ENCODE data around the gene WWP2. TPM values are rescaled to one million over a fixed set of nuclear protein-coding genes. Genes with fewer than 3 reads are reported as not detected.

The WWP2 gene
- total RNA-seq, 1 donor from 2014 or later = 38.8 TPM

- H3K27me3 Mint-ChIP-seq = no peaks in the 10 kb centered on the region
These were observed 71.5 kb downstream of the WWP2 start for GRCh38 chr16:69833357-69834282.

GRCh38 chr16:69834807-69835466 lies 72.8 kb downstream of the WWP2 start:
- Mint-ChIP-seq H3K4me1 (ENCODE audit: unreplicated experiment) (peaks cover 38% of the 10 kb centered on the region), H3K4me3 (no peak overlapping the region), H3K27ac (no peak overlapping the region), H3K36me3 (peaks cover 5% of the 10 kb centered on the region), H3K9me3 (no peaks in the 10 kb centered on the region), H3K27me3 (no peaks in the 10 kb centered on the region)
- no peak for DNase-seq (ENCODE audit: extremely low spot score, unreplicated experiment)
- TF ChIP-seq, protein P1, sequence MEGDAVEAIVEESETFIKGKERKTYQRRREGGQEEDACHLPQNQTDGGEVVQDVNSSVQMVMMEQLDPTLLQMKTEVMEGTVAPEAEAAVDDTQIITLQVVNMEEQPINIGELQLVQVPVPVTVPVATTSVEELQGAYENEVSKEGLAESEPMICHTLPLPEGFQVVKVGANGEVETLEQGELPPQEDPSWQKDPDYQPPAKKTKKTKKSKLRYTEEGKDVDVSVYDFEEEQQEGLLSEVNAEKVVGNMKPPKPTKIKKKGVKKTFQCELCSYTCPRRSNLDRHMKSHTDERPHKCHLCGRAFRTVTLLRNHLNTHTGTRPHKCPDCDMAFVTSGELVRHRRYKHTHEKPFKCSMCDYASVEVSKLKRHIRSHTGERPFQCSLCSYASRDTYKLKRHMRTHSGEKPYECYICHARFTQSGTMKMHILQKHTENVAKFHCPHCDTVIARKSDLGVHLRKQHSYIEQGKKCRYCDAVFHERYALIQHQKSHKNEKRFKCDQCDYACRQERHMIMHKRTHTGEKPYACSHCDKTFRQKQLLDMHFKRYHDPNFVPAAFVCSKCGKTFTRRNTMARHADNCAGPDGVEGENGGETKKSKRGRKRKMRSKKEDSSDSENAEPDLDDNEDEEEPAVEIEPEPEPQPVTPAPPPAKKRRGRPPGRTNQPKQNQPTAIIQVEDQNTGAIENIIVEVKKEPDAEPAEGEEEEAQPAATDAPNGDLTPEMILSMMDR (conservative IDR thresholded peaks at IDR 0.05) = no peak

More at GRCh38 chr16:69833357-69834282, 71.5 kb downstream of the WWP2 start:
- TF ChIP-seq, protein P1 (conservative IDR thresholded peaks at IDR 0.05) = no peak
- Mint-ChIP-seq H3K36me3 (peaks cover 11% of the 10 kb centered on the region), H3K9me3 (no peaks in the 10 kb centered on the region), H3K27ac (peak overlapping the region; percentile 43), H3K4me3 (no peak overlapping the region), H3K4me1 (ENCODE audit: unreplicated experiment) (peaks cover 43% of the 10 kb centered on the region)
- no peak for DNase-seq (ENCODE audit: extremely low spot score, unreplicated experiment)

- no peaks in the 10 kb centered on the region for H3K9me3 Mint-ChIP-seq
- peaks cover 32% of the 10 kb centered on the region for H3K4me1 Mint-ChIP-seq (ENCODE audit: unreplicated experiment)
- H3K4me3 Mint-ChIP-seq = no peak overlapping the region
- peaks cover 5% of the 10 kb centered on the region for H3K36me3 Mint-ChIP-seq
- TF ChIP-seq, protein P1 (conservative IDR thresholded peaks at IDR 0.05) = no peak
- no peak overlapping the region for H3K27ac Mint-ChIP-seq
- H3K27me3 Mint-ChIP-seq = no peaks in the 10 kb centered on the region
- DNase-seq (ENCODE audit: extremely low spot score, unreplicated experiment) = no peak
These were observed 74.1 kb downstream of the WWP2 start for GRCh38 chr16:69836257-69836656.

- TF ChIP-seq, protein P1 (conservative IDR thresholded peaks at IDR 0.05) = no peak
- Mint-ChIP-seq H3K27me3 (no peaks in the 10 kb centered on the region), H3K4me1 (ENCODE audit: unreplicated experiment) (peaks cover 30% of the 10 kb centered on the region), H3K4me3 (no peak overlapping the region), H3K9me3 (no peaks in the 10 kb centered on the region), H3K36me3 (peaks cover 9% of the 10 kb centered on the region), H3K27ac (peak overlapping the region; percentile 23)
- no peak for DNase-seq (ENCODE audit: extremely low spot score, unreplicated experiment)
These were observed 75.2 kb downstream of the WWP2 start for GRCh38 chr16:69837380-69837779.

- H3K27ac Mint-ChIP-seq = no peak overlapping the region
- DNase-seq (ENCODE audit: extremely low spot score, unreplicated experiment) = no peak
These were observed 76.4 kb downstream of the WWP2 start for GRCh38 chr16:69838489-69838888.

More at GRCh38 chr16:69838489-69838888, 76.4 kb downstream of the WWP2 start:
- Mint-ChIP-seq H3K4me3 (no peak overlapping the region), H3K4me1 (ENCODE audit: unreplicated experiment) (peaks cover 24% of the 10 kb centered on the region), H3K9me3 (no peaks in the 10 kb centered on the region), H3K36me3 (peaks cover 13% of the 10 kb centered on the region), H3K27me3 (no peaks in the 10 kb centered on the region)
- TF ChIP-seq, protein P1 (conservative IDR thresholded peaks at IDR 0.05) = no peak
